WTC11 (cell line): ENCODE data around the gene VWA8.

ENCODE experiments used
- TP53 ChIP-seq: sonication (generic); formaldehyde crosslinking; IDR thresholded peaks from 2 replicates; pipeline ENCODE4 v1.8.1; 2023; ENCODE audit warnings: mild to moderate bottlenecking, missing genetic modification reagents
- TF ChIP-seq, protein P1 (sequence below): fragments of 200-600 bp; IDR thresholded peaks from 2 replicates; pipeline ENCODE4 v1.8.0; 2022; ENCODE audit warnings: antibody characterized with exemption

DNA sequence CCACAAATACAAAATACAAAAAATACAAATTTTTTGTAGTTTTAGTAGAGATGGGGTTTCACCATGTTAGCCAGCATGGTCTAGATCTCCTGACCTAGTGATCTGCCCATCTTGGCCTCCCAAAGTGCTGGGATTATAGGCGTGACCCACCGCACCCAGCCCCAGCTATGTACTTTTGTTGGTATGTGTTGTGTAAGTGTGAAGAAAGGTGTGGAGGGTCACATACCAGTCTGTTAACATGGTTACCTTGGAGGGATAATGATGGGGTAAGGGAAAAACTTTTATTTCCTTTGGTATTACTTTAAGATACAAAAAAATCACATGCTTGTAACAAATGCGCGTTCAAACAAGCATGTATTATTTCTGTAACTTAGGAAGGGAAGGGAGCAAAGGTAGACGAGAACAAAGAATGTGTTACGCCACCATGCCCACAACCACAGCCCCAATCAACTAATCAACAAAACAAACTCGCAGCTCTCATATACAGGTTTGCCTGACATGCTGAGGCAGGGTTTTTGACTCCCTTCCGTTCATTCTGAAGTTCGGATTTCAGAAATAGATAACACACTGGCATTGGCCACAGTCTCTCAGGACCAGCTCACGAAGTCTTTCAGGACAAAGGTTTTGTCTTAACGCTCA is 13.5 kb upstream of the VWA8 start:
- no peak for TF ChIP-seq TP53
- TF ChIP-seq, protein P1, sequence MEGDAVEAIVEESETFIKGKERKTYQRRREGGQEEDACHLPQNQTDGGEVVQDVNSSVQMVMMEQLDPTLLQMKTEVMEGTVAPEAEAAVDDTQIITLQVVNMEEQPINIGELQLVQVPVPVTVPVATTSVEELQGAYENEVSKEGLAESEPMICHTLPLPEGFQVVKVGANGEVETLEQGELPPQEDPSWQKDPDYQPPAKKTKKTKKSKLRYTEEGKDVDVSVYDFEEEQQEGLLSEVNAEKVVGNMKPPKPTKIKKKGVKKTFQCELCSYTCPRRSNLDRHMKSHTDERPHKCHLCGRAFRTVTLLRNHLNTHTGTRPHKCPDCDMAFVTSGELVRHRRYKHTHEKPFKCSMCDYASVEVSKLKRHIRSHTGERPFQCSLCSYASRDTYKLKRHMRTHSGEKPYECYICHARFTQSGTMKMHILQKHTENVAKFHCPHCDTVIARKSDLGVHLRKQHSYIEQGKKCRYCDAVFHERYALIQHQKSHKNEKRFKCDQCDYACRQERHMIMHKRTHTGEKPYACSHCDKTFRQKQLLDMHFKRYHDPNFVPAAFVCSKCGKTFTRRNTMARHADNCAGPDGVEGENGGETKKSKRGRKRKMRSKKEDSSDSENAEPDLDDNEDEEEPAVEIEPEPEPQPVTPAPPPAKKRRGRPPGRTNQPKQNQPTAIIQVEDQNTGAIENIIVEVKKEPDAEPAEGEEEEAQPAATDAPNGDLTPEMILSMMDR, result no peak
